ENCODE results near the gene KLHL29. TPM values are rescaled to one million over a fixed set of nuclear protein-coding genes. Genes with fewer than 3 reads are reported as not detected.

Gene KLHL29
- total and polyA plus RNA-seq, 2 donors: 1.4 to 2.9 TPM

DNA sequence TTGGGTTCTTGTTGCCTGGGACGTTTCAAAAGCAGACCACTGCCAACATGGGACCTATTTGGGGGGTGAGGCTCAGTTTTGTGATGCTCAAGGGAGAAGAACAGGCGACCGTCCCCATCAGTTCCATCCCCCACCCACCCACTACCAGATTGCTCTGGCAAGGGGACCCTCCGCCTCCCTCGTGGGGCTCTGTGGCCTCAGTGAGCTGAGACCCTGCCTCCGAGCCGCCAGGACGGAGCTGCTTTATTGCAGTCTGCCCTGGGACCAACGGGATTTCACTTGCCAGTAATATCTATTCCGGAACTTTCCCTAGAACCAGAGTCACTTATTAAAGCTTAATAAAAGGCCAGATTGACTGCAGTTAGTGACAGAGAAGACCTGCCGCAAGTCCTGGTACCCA lies 146.3 kb downstream of the KLHL29 start:
- Histone ChIP-seq H3K9me3 (ENCODE audit: control insufficient read depth in 2 of 2, insufficient read depth in 1 of 2, low read length in 1 of 2) (no peaks in the 10 kb centered on the region), H3K4me3 (ENCODE audit: low read length in 2 of 2) (no peak overlapping the region), H3K27ac (ENCODE audit: low read depth in 1 of 2, low read length in 1 of 2) (peak overlapping the region in 1 of 2 donors; percentile 72), H3K27me3 (ENCODE audit: control insufficient read depth in 2 of 2, insufficient read depth in 1 of 2, low read length in 1 of 2) (peaks cover 0 to 7% of the 10 kb centered on the region in 2 donors), H3K4me1 (ENCODE audit: control insufficient read depth in 2 of 2, insufficient read depth in 2 of 2, low read length in 2 of 2) (peaks cover 26 to 39% of the 10 kb centered on the region in 2 donors), H3K36me3 (ENCODE audit: control insufficient read depth in 2 of 2, insufficient read depth in 2 of 2, low read length in 1 of 2) (no peaks in the 10 kb centered on the region)
- no peak for DNase-seq (ENCODE audit: low read depth in 6 of 9, low spot score in 9 of 9)
- 96% methylated on average over 11 of the region's 11 CpGs for WGBS

DNA sequence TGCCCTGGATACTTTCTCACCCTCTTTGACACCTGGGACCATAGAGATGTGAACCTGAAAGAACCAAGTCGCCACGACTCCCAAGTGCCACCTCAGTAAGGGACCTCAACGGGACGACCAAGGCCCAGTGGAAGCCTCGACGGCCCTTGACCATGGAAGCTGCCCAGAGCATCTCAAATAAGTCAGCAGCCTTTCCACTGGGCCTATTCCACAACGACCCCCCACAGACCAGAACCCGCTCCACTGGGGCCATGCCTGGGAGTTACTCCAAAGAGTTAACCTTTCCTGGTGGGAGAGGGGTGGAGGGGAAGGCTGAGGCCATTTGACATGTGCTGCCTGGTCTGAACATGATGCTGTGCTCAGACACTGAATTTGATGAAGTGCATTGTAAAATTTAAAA lies 146.9 kb downstream of the KLHL29 start:
- peak in 1 of 9 donors; percentile 4 for DNase-seq (ENCODE audit: low read depth in 6 of 9, low spot score in 9 of 9)
- Histone ChIP-seq H3K36me3 (ENCODE audit: control insufficient read depth in 2 of 2, insufficient read depth in 2 of 2, low read length in 1 of 2) (no peaks in the 10 kb centered on the region), H3K4me1 (ENCODE audit: control insufficient read depth in 2 of 2, insufficient read depth in 2 of 2, low read length in 2 of 2) (peaks cover 24 to 44% of the 10 kb centered on the region in 2 donors), H3K27me3 (ENCODE audit: control insufficient read depth in 2 of 2, insufficient read depth in 1 of 2, low read length in 1 of 2) (peaks cover 0 to 2% of the 10 kb centered on the region in 2 donors), H3K9me3 (ENCODE audit: control insufficient read depth in 2 of 2, insufficient read depth in 1 of 2, low read length in 1 of 2) (no peaks in the 10 kb centered on the region), H3K27ac (ENCODE audit: low read depth in 1 of 2, low read length in 1 of 2) (peak overlapping the region; percentile 88 to 90), H3K4me3 (ENCODE audit: low read length in 2 of 2) (peak overlapping the region; percentile 14 to 39)
- WGBS: 90% methylated on average over 8 of the region's 8 CpGs

GRCh38 chr2:23532391-23533337 lies 147.7 kb downstream of the KLHL29 start:
- peak; percentile 32 to 89 (median 60) for DNase-seq (ENCODE audit: low read depth in 6 of 9, low spot score in 9 of 9)
- no peaks in the 10 kb centered on the region for H3K27me3 ChIP-seq (ENCODE audit: control insufficient read depth in 2 of 2, insufficient read depth in 1 of 2, low read length in 1 of 2)
- no peaks in the 10 kb centered on the region for H3K36me3 ChIP-seq (ENCODE audit: control insufficient read depth in 2 of 2, insufficient read depth in 2 of 2, low read length in 1 of 2)
- no peaks in the 10 kb centered on the region for H3K9me3 ChIP-seq (ENCODE audit: control insufficient read depth in 2 of 2, insufficient read depth in 1 of 2, low read length in 1 of 2)
- peak overlapping the region; percentile 14 to 39 for H3K4me3 ChIP-seq (ENCODE audit: low read length in 2 of 2)
- peak overlapping the region; percentile 88 to 90 for H3K27ac ChIP-seq (ENCODE audit: low read depth in 1 of 2, low read length in 1 of 2)
- peaks cover 24 to 47% of the 10 kb centered on the region in 2 donors for H3K4me1 ChIP-seq (ENCODE audit: control insufficient read depth in 2 of 2, insufficient read depth in 2 of 2, low read length in 2 of 2)
- 8% methylated on average over 23 of the region's 23 CpGs for WGBS

GRCh38 chr2:23533338-23533695 lies 148.3 kb downstream of the KLHL29 start:
- Histone ChIP-seq H3K4me1 (ENCODE audit: control insufficient read depth in 2 of 2, insufficient read depth in 2 of 2, low read length in 2 of 2) (peaks cover 24 to 47% of the 10 kb centered on the region in 2 donors), H3K36me3 (ENCODE audit: control insufficient read depth in 2 of 2, insufficient read depth in 2 of 2, low read length in 1 of 2) (no peaks in the 10 kb centered on the region), H3K27me3 (ENCODE audit: control insufficient read depth in 2 of 2, insufficient read depth in 1 of 2, low read length in 1 of 2) (no peaks in the 10 kb centered on the region), H3K9me3 (ENCODE audit: control insufficient read depth in 2 of 2, insufficient read depth in 1 of 2, low read length in 1 of 2) (no peaks in the 10 kb centered on the region), H3K4me3 (ENCODE audit: low read length in 2 of 2) (peak overlapping the region in 1 of 2 donors; percentile 0), H3K27ac (ENCODE audit: low read depth in 1 of 2, low read length in 1 of 2) (peak overlapping the region; percentile 88 to 90)
- peak in 3 of 9 donors; percentile 3 to 18 (median 7) for DNase-seq (ENCODE audit: low read depth in 6 of 9, low spot score in 9 of 9)
- WGBS: 73% methylated on average over 9 of the region's 9 CpGs

DNA sequence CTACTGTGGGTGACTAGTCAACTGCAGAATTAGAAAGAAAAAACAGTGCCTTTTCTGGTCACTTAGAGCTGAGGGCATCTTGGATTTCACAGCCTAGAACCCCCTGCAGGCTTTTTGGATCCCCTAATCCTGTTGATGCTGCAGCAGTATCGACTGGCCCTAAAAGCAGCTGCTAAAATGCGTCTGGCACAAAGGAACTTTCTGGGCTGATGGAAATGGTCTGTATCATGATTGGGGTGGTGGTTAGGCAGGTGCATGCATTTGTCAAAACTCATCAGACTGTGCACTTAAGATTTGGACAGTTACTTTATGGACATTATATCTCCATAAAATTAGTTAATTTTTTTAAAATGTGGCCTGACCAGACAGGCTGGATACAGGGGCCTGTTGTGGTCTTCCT lies 149.8 kb downstream of the KLHL29 start:
- no peaks in the 10 kb centered on the region for H3K9me3 ChIP-seq (ENCODE audit: control insufficient read depth in 2 of 2, insufficient read depth in 1 of 2, low read length in 1 of 2)
- no peaks in the 10 kb centered on the region for H3K36me3 ChIP-seq (ENCODE audit: control insufficient read depth in 2 of 2, insufficient read depth in 2 of 2, low read length in 1 of 2)
- DNase-seq (ENCODE audit: low read depth in 6 of 9, low spot score in 9 of 9): no peak
- H3K4me1 ChIP-seq (ENCODE audit: control insufficient read depth in 2 of 2, insufficient read depth in 2 of 2, low read length in 2 of 2): peaks cover 24 to 47% of the 10 kb centered on the region in 2 donors
- H3K27ac ChIP-seq (ENCODE audit: low read depth in 1 of 2, low read length in 1 of 2): no peak overlapping the region
- WGBS: 93% methylated on average over 2 of the region's 2 CpGs
- no peaks in the 10 kb centered on the region for H3K27me3 ChIP-seq (ENCODE audit: control insufficient read depth in 2 of 2, insufficient read depth in 1 of 2, low read length in 1 of 2)
- no peak overlapping the region for H3K4me3 ChIP-seq (ENCODE audit: low read length in 2 of 2)

GRCh38 chr2:23536326-23536725 lies 151.3 kb downstream of the KLHL29 start:
- 91% methylated on average over 13 of the region's 13 CpGs for WGBS

GRCh38 chr2:23537991-23538390 lies 153.0 kb downstream of the KLHL29 start:
- no peak overlapping the region for H3K27ac ChIP-seq (ENCODE audit: low read depth in 1 of 2, low read length in 1 of 2)
- peaks cover 0 to 11% of the 10 kb centered on the region in 2 donors for H3K27me3 ChIP-seq (ENCODE audit: control insufficient read depth in 2 of 2, insufficient read depth in 1 of 2, low read length in 1 of 2)
- peaks cover 9 to 27% of the 10 kb centered on the region in 2 donors for H3K4me1 ChIP-seq (ENCODE audit: control insufficient read depth in 2 of 2, insufficient read depth in 2 of 2, low read length in 2 of 2)
- H3K36me3 ChIP-seq (ENCODE audit: control insufficient read depth in 2 of 2, insufficient read depth in 2 of 2, low read length in 1 of 2): no peaks in the 10 kb centered on the region
- no peak for DNase-seq (ENCODE audit: low read depth in 6 of 9, low spot score in 9 of 9)
- peaks cover 0 to 3% of the 10 kb centered on the region in 2 donors for H3K9me3 ChIP-seq (ENCODE audit: control insufficient read depth in 2 of 2, insufficient read depth in 1 of 2, low read length in 1 of 2)
- 96% methylated on average over 5 of the region's 5 CpGs for WGBS
- H3K4me3 ChIP-seq (ENCODE audit: low read length in 2 of 2): no peak overlapping the region

More at GRCh38 chr2:23536326-23536725, 151.3 kb downstream of the KLHL29 start:
- peaks cover 19 to 44% of the 10 kb centered on the region in 2 donors for H3K4me1 ChIP-seq (ENCODE audit: control insufficient read depth in 2 of 2, insufficient read depth in 2 of 2, low read length in 2 of 2)
- H3K27ac ChIP-seq (ENCODE audit: low read depth in 1 of 2, low read length in 1 of 2): no peak overlapping the region
- no peak for DNase-seq (ENCODE audit: low read depth in 6 of 9, low spot score in 9 of 9)
- H3K36me3 ChIP-seq (ENCODE audit: control insufficient read depth in 2 of 2, insufficient read depth in 2 of 2, low read length in 1 of 2): no peaks in the 10 kb centered on the region
- H3K27me3 ChIP-seq (ENCODE audit: control insufficient read depth in 2 of 2, insufficient read depth in 1 of 2, low read length in 1 of 2): peaks cover 0 to 4% of the 10 kb centered on the region in 2 donors
- H3K9me3 ChIP-seq (ENCODE audit: control insufficient read depth in 2 of 2, insufficient read depth in 1 of 2, low read length in 1 of 2): peaks cover 0 to under 1% of the 10 kb centered on the region in 2 donors
- no peak overlapping the region for H3K4me3 ChIP-seq (ENCODE audit: low read length in 2 of 2)

DNA sequence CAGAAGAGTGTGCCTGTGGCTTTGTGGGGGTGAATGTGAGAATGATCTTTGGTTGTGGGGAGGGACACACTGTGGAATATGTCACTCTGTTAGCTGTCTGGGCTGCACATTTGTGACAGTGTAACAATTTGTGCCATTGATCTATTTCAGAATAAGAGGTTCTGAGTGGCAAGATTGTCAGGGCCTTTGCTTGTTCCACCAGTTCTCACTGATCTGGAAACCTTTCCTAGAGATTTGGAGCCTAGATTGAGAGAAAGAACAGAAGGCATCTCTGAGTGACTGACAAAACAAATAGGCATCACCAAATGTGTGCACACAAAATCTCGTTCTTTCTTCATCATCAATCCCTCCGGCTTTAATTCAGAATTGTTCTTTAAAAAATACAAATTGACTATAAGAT lies 153.6 kb downstream of the KLHL29 start:
- no peak overlapping the region for H3K27ac ChIP-seq (ENCODE audit: low read depth in 1 of 2, low read length in 1 of 2)
- peaks cover 0 to 3% of the 10 kb centered on the region in 2 donors for H3K9me3 ChIP-seq (ENCODE audit: control insufficient read depth in 2 of 2, insufficient read depth in 1 of 2, low read length in 1 of 2)
- peaks cover 4 to 21% of the 10 kb centered on the region in 2 donors for H3K4me1 ChIP-seq (ENCODE audit: control insufficient read depth in 2 of 2, insufficient read depth in 2 of 2, low read length in 2 of 2)
- WGBS: 98% methylated on average over 2 of the region's 2 CpGs
- H3K36me3 ChIP-seq (ENCODE audit: control insufficient read depth in 2 of 2, insufficient read depth in 2 of 2, low read length in 1 of 2): no peaks in the 10 kb centered on the region
- no peak overlapping the region for H3K4me3 ChIP-seq (ENCODE audit: low read length in 2 of 2)
- no peak for DNase-seq (ENCODE audit: low read depth in 6 of 9, low spot score in 9 of 9)
- peaks cover 0 to 11% of the 10 kb centered on the region in 2 donors for H3K27me3 ChIP-seq (ENCODE audit: control insufficient read depth in 2 of 2, insufficient read depth in 1 of 2, low read length in 1 of 2)

DNA sequence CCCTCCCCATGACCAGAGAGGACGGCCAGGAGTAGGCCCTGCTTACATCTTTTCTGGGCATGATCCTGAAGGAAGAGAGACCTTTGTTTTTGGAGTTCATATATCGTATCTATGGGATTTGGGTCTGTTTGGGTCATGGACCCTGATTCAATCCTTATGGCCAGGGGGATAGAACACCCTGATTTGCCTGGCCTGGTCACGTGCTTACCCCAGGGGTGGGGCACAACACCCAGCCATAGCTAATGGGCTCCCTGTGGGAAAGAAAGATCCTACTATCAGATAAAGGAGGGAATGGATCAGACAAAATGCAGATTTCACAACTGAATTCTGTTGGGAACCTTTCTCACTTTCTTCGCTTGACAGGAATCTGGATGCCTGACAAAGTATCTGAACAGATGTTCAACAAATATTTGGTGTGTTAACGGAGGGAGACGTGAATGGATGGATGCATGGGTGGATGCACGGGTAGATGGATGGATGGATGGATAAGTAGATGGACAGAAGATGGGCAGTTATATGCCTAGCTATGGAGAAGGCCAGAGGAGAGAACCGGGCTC lies 155.9 kb downstream of the KLHL29 start:
- Histone ChIP-seq H3K36me3 (ENCODE audit: control insufficient read depth in 2 of 2, insufficient read depth in 2 of 2, low read length in 1 of 2) (no peaks in the 10 kb centered on the region), H3K9me3 (ENCODE audit: control insufficient read depth in 2 of 2, insufficient read depth in 1 of 2, low read length in 1 of 2) (peaks cover 0 to 3% of the 10 kb centered on the region in 2 donors), H3K27me3 (ENCODE audit: control insufficient read depth in 2 of 2, insufficient read depth in 1 of 2, low read length in 1 of 2) (peaks cover 0 to 18% of the 10 kb centered on the region in 2 donors), H3K27ac (ENCODE audit: low read depth in 1 of 2, low read length in 1 of 2) (no peak overlapping the region), H3K4me1 (ENCODE audit: control insufficient read depth in 2 of 2, insufficient read depth in 2 of 2, low read length in 2 of 2) (peaks cover 0 to 11% of the 10 kb centered on the region in 2 donors), H3K4me3 (ENCODE audit: low read length in 2 of 2) (no peak overlapping the region)
- DNase-seq (ENCODE audit: low read depth in 6 of 9, low spot score in 9 of 9): no peak
- 91% methylated on average over 8 of the region's 8 CpGs for WGBS

All from thymus (tissue), 11 donors.